NCI-H524 treated with DMSO at 0.1 percent for 48 hours (cell line): Measurements from ENCODE around the gene TMEM38A.
A peak's percentile ranks its signal among the peaks of the same experiment; 100 is the strongest.
"Not testable (repeated sequence)": the region's sequence is repeated elsewhere in the genome, so short reads cannot be mapped to it uniquely, and the experiment has no call there.

ENCODE experiments used
- DNase-seq: peaks from one replicate; lab custom pipeline; 2025; lab: John Stamatoyannopoulos, UW

TMEM38A gene

DNA sequence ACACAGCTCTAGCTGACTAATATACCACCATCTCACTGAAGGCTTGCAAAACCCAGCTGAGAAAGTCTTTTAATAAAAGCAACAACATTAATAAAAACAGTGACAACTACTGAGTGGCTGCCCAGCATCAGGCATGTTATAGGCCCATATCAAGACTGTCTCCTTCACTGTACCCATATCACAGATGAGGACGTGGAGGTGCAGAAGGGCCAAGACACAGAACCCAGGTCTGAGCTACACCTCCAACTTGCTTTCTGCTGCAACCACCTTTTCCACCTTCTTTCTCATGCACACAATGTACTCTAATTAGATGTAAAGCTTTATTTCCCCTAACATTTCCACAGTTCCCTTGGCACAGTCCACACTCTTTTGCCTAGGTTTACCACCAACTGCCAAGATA is 22.3 kb upstream of the TMEM38A start:
- DNase-seq, result no peak

DNA sequence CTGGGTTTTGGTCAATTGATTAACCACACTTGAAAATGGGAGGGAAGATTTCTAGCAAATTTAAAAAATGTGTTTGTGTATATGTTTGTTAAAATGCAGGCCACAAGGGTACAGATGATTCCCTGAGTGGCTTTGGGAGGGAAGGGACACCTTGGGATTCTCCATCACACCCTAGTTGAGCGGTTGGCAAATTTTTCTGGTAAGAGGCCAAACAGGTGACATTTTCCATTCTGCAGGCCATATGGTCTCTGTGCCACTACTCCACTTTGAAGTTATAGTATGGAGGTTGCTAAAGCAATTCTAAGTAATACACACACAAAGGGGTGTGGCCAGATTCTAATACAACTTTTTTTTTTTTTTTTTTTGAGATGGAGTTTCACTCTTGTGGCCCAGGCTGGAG is 20.0 kb upstream of the TMEM38A start:
- no peak for DNase-seq

DNA sequence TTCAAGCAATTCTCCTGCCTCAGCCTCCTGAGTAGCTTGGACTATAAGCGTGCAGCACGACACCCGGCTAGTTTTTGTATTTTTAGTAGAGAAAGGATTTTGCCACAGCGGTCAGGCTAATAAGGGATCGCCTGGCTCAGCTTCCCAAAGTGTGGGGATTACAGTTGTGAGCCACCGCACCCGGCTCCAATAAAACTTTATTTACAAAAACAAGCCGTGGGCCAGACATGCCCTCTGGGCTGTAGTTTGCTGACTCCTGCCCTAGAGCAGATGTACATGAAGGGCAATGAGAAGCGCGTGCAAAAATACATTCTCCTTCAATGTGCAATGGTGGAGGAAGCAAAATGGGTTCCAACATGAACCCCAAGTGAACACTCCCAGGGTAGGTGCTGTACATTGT is 19.2 kb upstream of the TMEM38A start:
- no peak for DNase-seq

DNA sequence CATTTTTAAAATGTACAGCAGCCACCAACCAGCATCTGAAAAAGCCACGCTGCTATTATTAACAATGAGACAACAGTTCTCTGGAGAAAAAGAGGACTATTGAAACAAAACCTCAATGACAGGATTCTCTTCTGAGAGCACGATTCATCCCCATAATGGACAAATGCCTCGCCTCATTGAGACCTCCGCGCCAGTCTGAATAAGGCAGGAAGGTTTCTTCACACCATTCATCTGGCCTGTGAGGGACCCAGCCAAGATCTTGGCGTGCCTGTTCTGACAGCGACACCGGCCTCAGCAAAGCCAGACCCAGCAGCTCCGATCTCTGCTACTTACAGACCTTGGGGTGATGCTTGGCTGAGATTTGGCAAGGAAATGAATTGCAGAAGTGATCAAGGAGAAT is 15.8 kb upstream of the TMEM38A start:
- no peak for DNase-seq

DNA sequence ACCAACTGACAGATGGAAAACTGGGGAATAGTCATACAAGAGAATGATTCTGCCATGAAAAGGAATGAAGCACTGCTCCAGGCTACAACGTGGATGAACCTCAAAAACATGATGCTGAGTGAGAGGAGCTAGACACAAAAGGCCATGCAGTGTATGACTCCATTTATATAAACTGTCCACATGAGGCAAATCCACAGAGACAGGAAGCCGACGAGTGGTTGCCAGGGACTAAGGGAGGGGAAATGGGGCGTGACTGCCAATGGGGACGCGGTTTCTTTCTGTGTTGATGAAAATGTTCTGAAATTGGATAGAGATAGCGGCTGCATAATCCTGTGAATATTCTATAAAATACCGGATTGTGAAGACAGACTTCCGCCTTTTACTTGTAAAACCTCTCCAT is 11.2 kb upstream of the TMEM38A start:
- DNase-seq, result no peak

DNA sequence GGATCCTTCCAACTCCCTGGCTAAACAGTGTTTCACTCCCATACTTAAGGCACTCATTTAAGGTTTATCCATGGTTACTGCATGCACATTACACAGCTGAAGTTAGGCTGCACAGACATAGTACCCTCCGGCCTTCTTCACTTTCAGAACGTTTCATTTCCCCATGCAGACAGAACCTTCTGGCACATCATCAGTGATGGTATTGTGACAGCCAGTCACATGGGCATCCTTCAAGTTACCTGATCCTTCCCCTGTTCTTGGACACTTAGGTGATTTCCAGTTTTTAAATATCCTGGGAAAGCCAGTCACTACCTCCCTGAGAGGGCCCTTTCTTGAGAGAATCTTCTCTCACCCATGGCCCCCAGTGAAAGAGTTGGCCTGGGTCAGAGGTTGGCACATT is 10.1 kb upstream of the TMEM38A start:
- no peak for DNase-seq

DNA sequence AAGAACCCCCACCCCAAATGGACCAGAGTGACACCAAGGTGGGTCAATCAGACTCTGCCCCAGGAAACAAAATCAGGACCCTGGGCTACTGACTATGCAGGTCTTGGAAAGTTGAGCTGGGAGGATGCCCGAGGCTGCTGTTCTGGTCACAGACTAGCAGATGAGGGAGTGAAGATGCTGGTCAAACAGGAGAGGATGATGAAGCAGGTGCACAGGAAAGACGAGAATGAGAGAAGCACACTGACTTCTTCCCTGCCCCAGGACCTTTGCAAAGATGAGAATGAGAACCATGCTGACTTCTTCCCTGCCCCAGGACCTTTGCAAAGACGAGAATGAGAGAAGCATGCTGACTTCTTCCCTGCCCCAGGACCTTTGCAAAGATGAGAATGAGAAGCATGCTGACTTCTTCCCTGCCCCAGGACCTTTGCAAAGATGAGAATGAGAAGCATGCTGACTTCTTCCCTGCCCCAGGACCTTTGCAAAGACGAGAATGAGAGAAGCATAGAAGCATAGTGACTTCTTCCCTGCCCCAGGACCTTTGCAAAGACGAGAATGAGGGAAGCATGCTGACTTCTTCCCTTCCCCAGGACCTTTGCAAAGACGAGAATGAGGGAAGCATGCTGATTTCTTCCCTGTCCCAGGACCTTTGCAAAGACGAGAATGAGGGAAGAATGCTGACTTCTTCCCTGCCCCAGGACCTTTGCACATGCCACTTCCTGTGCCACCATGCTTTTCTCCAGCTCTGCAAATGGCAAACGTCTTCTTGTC is 9.3 kb upstream of the TMEM38A start:
- not testable (repeated sequence) for DNase-seq

DNA sequence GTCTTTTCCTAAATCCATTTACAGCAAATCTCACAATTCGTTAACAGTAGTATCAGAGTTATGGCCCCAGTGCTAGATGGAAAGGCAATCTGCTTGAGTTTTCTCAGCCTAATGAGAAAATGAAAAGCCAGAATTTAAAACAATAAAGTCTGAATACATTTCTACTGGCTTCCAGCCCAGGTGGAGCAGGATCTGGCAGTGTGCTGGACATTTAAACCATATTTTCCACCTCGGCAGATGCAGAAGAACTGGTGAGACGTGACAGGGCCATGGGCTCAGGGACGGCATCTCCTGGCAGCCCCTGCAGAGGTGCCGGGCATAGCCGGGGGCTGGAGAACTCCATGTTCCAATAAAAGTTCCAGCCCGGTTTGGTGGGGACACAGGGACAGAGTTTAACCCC is 8.1 kb upstream of the TMEM38A start:
- DNase-seq, result no peak

DNA sequence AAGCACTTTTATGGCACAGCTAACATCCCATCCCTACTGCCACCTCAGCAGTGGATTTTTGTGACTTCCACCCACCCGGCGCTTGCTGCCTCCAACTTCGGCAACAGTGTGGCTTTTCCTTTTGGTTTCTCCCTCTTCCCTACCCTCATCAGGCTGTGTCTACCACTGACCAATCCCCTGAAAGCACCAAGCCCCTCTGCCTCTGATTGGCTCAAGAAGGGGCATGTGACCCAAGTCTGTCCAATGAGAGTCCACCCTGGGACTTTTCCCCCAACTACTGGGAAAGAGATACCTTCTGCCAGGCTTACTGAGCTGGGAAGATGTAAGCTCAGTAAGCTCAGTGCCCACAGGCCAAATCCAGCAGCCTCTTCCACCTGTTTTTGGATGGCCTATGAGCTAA is 6.8 kb upstream of the TMEM38A start:
- DNase-seq, result no peak

DNA sequence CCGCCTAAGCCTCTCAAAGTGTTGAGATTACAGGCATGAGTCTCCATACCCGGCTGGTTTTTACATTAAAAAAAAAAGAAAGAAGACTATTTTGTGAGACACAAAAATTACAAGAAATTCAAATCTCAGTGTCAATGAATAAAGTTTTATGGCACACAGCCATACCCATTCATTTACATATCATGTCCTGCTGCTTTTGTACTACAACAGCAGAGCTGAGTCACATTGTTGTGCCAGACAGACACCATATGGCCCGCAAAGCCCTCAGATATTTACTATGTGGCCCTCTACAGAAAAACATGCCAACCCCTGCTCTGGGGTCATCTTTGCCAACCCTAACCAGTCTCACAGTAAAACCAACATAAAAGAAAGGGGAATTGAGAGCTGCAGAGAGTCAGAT is 6.3 kb upstream of the TMEM38A start:
- no peak for DNase-seq

DNA sequence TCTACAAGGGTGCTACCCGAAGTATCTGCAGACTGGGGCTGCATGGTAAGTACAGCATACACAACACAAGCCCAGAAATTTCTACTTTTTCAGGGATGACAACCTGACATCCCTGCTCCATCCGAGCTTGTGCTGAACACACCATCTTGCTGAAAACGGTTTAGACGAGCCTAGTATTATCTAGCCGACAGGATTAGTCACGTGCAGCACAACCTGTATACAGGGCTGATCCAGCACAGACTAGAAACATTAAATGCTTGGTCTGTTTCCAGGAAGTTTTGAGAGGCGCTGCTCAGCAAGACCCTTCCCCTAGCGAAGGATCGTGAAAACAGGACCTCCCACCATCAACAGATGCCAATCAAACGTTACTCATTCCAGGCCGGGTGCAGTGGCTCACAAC is 5.2 kb upstream of the TMEM38A start:
- DNase-seq, result no peak

DNA sequence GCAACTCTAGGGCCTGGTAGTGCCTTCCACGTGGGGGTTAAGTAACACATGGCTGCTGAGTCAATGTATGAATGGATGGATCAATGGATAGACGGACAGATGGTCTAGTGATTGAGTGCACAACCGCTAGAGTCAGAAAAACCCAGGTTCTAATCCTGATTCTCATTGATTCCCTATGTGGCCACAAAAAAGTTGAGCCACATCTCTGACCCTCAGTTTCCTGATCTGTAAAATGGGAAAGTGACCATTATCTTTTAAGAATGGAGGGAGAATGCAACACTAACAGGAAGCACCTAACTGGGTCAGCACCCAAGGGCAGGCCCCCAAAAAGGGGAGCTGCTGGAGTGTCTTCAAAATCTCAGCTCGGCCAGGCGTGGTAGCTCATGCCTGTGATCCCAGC is 3.6 kb upstream of the TMEM38A start:
- DNase-seq, result no peak

DNA sequence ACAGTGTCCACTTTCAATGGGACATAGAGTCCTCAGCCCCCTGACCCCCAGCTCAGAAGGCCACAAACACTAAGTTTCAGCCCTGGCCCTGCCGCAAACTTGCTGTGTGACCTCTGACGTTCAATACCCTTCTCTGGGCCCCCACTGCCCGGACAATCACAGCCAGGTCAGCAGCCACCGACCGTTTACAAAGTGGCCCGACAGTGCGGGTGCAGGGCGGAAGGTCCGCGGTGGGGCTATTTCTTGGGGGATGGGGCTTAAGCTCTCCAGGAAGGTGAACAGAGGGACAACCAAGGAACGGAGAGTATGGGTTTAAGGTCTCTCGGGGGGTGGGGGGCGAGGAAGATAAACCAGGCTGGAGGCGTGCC is 1.5 kb upstream of the TMEM38A start:
- DNase-seq, result no peak

DNA sequence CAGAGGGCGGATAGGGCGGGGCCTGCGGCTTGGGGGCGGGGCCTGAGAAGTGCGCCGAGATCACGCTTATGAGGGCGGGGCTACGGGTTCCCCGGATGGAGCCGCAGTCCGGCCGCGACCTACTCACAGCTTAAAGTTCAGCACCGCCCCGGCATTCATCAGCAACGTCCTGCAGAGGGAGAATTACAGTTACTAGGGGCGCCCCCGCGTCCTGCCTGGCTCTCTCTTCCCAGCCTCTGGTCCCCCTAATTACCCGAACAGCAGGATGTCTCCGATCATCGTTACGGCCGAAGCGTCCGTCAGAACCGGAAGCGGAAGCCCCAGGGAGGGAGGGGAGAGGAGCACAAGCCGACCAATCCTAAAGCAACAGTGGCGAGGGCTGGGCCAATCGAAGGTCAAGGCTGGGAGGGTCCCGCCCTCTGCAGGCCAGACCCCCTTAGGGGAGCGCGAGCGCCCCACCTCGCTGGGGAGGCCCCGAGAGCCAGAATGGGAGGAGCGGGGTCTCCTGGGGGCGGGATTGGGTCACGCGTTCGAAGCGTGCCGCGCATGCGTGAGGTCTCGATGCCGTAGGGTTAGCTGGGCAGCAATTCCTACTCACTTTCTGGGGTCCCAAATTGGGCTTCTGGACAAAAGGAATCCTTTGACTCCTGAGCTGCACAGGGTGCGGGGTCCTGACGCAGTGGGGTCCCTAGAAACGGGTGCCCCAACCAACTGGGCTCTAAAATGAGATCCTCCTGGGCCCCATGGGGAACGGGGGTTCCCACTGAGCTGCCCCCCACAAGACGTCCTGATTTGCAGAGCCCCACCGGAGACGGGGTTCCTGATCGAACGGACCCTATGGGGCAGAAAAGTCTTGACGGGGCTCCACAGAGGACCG is 869 bp upstream of the TMEM38A start, which contains the start of gene SMIM7:
Gene SMIM7 (minus strand): TSS at position 313 of the 877 bp plus-strand sequence. CDS start 34 bp downstream, at position 279.
- DNase-seq, result peak; percentile 94

DNA sequence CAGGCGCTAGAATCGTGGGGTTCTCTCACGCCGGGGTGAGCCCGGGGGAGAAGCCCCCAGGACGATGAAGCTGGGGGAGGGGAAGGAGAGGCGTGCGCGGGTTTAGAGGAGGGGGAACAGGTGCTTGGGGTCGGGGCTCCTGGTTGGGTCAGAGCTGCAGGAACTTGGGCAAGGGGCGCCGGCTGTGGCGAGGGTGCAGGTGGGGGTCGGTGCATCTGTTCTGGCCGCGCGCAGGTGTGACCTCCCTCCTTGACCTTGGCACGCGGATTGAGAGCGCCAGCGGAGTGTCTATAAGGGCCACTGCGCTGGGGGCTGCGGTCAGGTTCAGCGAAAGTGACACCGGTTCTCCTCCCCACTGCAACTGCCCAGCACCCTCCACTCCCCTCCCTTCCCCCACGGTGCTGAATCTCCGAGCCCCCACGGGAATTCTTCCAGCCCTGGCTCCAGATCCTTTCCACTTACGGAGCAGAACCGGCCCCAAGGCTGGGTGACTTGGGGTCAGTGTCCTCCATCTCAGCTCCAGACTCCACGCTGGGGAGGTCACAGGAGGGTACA is 618 bp downstream of the TMEM38A start:
- DNase-seq, result no peak

DNA sequence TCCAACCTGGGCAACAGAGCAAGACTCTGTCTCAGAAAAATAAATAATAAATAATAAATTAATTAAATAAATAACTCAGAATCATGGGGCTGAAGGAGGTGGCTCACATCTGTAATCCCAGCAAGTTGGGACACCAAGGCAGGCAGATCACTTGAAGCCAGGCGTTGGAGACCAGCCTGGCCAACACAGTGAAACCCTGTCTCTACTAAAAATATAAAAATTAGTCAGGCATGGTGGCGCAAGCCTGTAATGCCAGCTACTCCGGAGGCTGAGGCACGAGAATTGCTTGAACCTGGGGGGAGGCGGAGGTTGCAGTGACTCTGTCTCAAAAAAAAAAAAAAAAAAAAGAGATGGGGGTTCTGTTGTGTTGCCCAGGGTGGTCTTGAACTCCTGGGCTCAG is 7.2 kb downstream of the TMEM38A start:
- DNase-seq, result no peak

DNA sequence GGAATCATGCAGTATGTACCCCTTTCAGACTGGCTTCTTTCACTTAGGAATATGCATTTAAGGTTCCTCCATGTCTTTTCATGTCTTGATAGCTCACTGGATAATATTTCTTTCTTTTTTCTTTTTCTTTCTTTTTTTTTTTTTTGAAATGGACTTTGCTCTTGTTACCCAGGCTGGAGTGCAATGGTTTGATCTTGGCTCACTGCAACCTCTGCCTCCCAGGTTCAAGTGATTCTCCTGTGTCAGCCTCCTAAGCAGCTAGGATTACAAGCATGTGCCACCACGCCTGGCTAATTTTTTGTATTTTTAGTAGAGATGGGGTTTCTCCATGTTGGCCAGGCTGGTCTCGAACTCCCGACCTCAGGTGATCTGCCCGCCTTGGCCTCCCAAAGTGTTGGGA is 7.8 kb downstream of the TMEM38A start:
- not testable (repeated sequence) for DNase-seq

DNA sequence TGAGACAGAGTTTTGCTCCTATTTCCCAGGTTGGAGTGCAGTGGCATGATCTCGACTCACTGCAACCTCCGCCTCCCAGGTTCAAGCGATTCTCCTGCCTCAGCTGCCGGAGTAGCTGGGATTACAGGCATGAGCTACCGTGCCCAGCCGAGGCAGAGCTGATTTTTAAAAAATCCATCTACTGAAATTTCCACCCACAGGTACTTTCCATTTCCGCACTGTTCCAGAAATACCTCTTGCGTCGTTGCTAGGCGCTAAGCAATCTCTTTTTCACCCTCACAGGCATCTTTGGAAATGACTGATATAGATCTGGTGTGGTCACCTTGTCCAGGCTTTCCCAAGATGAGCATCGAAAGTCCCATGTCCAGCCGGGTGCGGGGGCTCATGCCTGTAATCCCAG is 9.4 kb downstream of the TMEM38A start:
- no peak for DNase-seq

DNA sequence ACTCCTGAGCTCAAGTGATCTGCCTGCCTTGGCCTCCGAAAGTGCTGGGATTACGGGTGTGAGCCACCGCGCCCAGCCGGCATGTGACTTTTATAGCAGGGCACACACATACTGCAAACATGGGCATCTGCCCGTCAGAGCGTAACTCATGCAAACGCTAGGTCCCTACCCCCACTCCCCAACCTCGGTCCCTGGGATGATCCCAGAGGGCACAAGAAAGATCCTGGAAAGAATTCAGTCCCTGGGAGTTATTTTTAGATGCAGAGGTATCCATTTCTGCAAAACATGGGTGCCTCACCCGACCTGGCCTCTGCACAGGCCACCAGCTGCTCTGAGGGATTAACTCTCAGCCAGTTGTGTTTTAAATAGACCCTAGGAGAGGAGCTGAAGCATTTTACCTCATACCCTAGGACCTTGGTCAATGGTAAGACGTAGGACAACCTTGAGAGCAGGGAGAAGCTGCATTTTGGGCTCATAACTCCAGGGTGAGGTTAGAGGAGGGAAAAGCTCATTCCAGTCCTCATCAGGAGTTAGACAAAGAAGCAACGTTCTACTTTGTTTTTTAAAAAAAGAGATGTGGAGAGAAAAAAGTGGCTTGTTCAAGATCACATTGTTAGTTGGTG is 10.8 kb downstream of the TMEM38A start:
- DNase-seq, result no peak

DNA sequence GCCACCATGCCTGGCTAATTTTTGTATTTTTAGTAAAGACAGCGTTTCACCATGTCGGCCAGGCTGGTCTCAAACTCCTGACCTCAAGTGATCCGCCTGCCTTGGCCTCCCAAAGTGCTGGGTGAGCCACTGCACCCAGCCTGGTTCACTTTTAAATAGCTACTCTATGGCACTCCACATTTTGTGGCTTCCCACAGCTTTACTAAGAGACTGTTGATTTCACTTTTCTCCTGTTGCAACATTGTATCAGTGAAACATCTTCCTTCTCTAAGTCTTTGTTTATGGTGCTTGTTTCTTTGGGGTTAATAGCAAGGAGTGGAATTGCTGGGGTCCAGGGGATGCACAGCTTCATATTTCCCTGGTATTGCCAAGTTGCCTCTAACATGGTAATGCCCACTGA is 12.3 kb downstream of the TMEM38A start:
- no peak for DNase-seq

DNA sequence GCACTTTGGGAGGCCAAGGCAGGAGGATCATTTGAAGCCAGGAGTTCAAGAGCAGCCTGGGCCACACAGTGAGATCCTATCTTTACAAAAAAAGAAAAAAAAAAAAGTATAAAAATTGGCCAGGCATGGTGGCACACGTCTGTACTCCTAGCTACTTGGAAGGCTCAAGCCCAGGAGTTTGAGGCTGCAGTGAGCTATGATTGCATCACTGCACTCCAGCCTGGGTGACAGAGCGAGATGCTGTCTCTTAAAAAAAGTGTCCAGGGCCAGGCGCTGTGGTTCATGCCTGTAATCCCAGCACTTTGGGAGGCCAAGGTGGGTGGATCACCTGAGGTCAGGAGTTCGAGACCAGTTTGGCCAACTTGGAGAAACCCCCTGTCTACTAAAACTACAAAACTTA is 12.9 kb downstream of the TMEM38A start:
- DNase-seq, result not testable (repeated sequence)

DNA sequence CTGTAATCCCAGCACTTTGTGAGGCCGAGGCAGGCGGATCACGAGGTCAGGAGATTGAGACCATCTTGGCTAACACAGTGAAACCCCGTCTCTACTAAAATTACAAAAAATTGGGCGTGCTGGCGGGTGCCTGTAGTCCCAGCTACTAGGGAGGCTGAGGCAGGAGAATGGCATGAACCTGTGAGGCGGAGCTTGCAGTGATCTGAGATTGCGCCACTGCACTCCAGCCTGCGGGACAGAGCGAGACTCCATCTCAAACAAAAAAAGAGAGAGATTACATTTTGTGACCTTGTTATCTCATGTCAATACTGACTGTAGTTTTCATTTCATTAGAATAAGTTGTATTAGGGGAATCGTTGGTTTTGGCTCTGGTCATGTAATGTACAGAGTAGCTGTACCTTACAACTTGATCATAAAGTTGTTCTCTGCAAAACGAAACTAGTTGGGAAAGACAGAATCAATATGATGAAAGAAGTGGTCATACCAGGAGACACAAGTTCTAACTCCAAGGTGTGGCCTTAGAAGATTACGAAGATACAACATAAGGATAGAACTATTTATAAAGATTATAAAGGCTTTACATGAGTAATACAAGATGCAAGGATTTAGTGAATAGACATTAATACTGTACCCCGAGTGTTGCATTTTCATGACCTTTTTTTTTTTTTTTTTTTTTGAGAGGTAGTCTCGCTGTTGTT is 15.3 kb downstream of the TMEM38A start:
- no peak for DNase-seq
